Fibroblast of skin of left quadriceps (primary cell): ENCODE measurements around the gene CTDSPL2.
"Not testable (repeated sequence)": the region's sequence is repeated elsewhere in the genome, so short reads cannot be mapped to it uniquely, and the experiment has no call there.

Experiments used
- DNase-seq, 2 experiments: peaks; one replicate each; pipeline ENCODE4 v3.0.0-alpha.2; 2013; ENCODE audit warnings: low read depth in 2 of 2

CTDSPL2 gene

GRCh38 chr15:44482090-44482489 is 54.7 kb downstream of the CTDSPL2 start:
- no peak for DNase-seq

- no peak for DNase-seq
Measured at GRCh38 chr15:44485880-44486279, 58.5 kb downstream of the CTDSPL2 start.

GRCh38 chr15:44489464-44489863 is 62.0 kb downstream of the CTDSPL2 start:
- DNase-seq = peak; percentile 44 to 46

- no peak for DNase-seq
Measured at GRCh38 chr15:44490622-44491021, 63.2 kb downstream of the CTDSPL2 start.

GRCh38 chr15:44492040-44492439 is 64.6 kb downstream of the CTDSPL2 start:
- DNase-seq = no peak

- DNase-seq = no peak
Measured at GRCh38 chr15:44492672-44493071, 65.2 kb downstream of the CTDSPL2 start.

- DNase-seq = no peak
Measured at GRCh38 chr15:44495562-44495961, 68.1 kb downstream of the CTDSPL2 start.

GRCh38 chr15:44500555-44500954 is 73.1 kb downstream of the CTDSPL2 start:
- no peak for DNase-seq

- DNase-seq = peak; percentile 20 to 22
Measured at GRCh38 chr15:44501768-44502366, 74.4 kb downstream of the CTDSPL2 start.

- DNase-seq = no peak
Measured at GRCh38 chr15:44516436-44516835, 89.0 kb downstream of the CTDSPL2 start.

- no peak for DNase-seq
Measured at GRCh38 chr15:44519537-44519936, 92.1 kb downstream of the CTDSPL2 start.

- no peak for DNase-seq
Measured at GRCh38 chr15:44525018-44525417, 97.6 kb downstream of the CTDSPL2 start.

- DNase-seq = no peak
Measured at GRCh38 chr15:44527241-44527640, 99.8 kb downstream of the CTDSPL2 start.

- no peak for DNase-seq
Measured at GRCh38 chr15:44529864-44530604, 102.6 kb downstream of the CTDSPL2 start.

- DNase-seq = no peak
Measured at GRCh38 chr15:44530653-44531052, 103.2 kb downstream of the CTDSPL2 start.

- DNase-seq = not testable (repeated sequence)
Measured at GRCh38 chr15:44532275-44532674, 104.8 kb downstream of the CTDSPL2 start.

- DNase-seq = no peak
Measured at GRCh38 chr15:44532689-44533088, 105.3 kb downstream of the CTDSPL2 start.

- no peak for DNase-seq
Measured at GRCh38 chr15:44535092-44535491, 107.7 kb downstream of the CTDSPL2 start.

- DNase-seq = no peak
Measured at GRCh38 chr15:44535523-44536301, 108.3 kb downstream of the CTDSPL2 start.

GRCh38 chr15:44536302-44536961 is 109.0 kb downstream of the CTDSPL2 start:
- peak in 1 of 2 experiments; percentile 46 for DNase-seq

GRCh38 chr15:44536962-44537734 is 109.7 kb downstream of the CTDSPL2 start, which contains the start of gene EIF3J:
Gene EIF3J (plus strand): TSS chr15:44537147. CDS start chr15:44537195, 48 bp downstream.
- DNase-seq = peak; percentile 93 to 94
